GM12878 (cell line): Measurements from ENCODE around the gene P4HTM. TPM values are rescaled to one million over a fixed set of nuclear protein-coding genes. Genes with fewer than 3 reads are reported as not detected.

Experiments used
- CEBPZ ChIP-seq: fragments of 150-350 bp; IDR thresholded peaks from 2 replicates; pipeline ENCODE4 v1.6.1; 2016; ENCODE audit warnings: low read depth, low read length
- CHD1 ChIP-seq: IDR thresholded peaks from 2 replicates; pipeline ENCODE4 v1.6.1; 2012; ENCODE audit warnings: low read depth, low read length, improper control_type of control experiment
- CHD2 ChIP-seq: IDR thresholded peaks from 2 replicates; pipeline ENCODE4 v1.6.1; 2011; ENCODE audit warnings: low read depth, low read length, improper control_type of control experiment, borderline replicate concordance
- CREB1 ChIP-seq: IDR thresholded peaks from 2 replicates; pipeline ENCODE4 v1.6.1; 2012; ENCODE audit warnings: low read depth, mild to moderate bottlenecking, inconsistent platforms
- CTCF ChIP-seq, 3 experiments: IDR thresholded peaks in 2 of 3; conservative IDR thresholded peaks in 1 of 3; 2 replicates each; pipeline ENCODE4 v1.5.1; 2011; ENCODE audit warnings: low read depth in 3 of 3, low read length in 3 of 3, mild to moderate bottlenecking in 3 of 3, control low read depth in 2 of 3, moderate library complexity in 2 of 3, inconsistent platforms in 1 of 3, mixed read lengths in 1 of 3; ENCODE audit not compliant: control insufficient read depth in 2 of 3, insufficient read depth in 1 of 3; ENCODE audit errors: extremely low read depth in 1 of 3
- ETV6 ChIP-seq, 2 experiments: fragments of 450-650 bp in 1 of 2; IDR thresholded peaks in 1 of 2; conservative IDR thresholded peaks in 1 of 2; 2 replicates each; pipeline ENCODE4 v1.6.1; 2014; ENCODE audit warnings: antibody characterized with exemption in 1 of 2, borderline replicate concordance in 1 of 2, low read depth in 1 of 2, mild to moderate bottlenecking in 1 of 2, moderate library complexity in 1 of 2
- IKZF2 ChIP-seq, 2 experiments: fragments of 450-650 bp; IDR thresholded peaks; 2 replicates each; pipeline ENCODE4 v1.6.1; 2017; ENCODE audit warnings: mild to moderate bottlenecking in 2 of 2, moderate library complexity in 2 of 2
- MTA2 ChIP-seq: fragments of 450-650 bp; IDR thresholded peaks from 2 replicates; pipeline ENCODE4 v1.6.1; 2016; ENCODE audit warnings: low read depth, mild to moderate bottlenecking, moderate library complexity
- PKNOX1 ChIP-seq: fragments of 450-650 bp; IDR thresholded peaks from 2 replicates; pipeline ENCODE4 v1.6.1; 2016; ENCODE audit warnings: mild to moderate bottlenecking
- POLR2A ChIP-seq: IDR thresholded peaks from 2 replicates; pipeline ENCODE4 v1.6.1; 2011; ENCODE audit warnings: low read depth, mild to moderate bottlenecking, low read length
- RUNX3 ChIP-seq: IDR thresholded peaks from 2 replicates; pipeline ENCODE4 v1.6.1; 2012; ENCODE audit warnings: low read length, inconsistent platforms
- SIN3A ChIP-seq: IDR thresholded peaks from 2 replicates; pipeline ENCODE4 v1.6.1; 2012; ENCODE audit warnings: low read depth, low read length, improper control_type of control experiment
- SKIL ChIP-seq: fragments of 450-650 bp; IDR thresholded peaks from 2 replicates; pipeline ENCODE4 v1.6.1; 2017; ENCODE audit warnings: mild to moderate bottlenecking, low read depth, inconsistent platforms; ENCODE audit not compliant: poor library complexity, severe bottlenecking
- SP1 ChIP-seq: IDR thresholded peaks from one replicate; pipeline ENCODE4 v1.6.1; 2011; ENCODE audit warnings: low read depth, low read length
- SUPT20H ChIP-seq: IDR thresholded peaks from 2 replicates; pipeline ENCODE4 v1.6.1; 2011; ENCODE audit warnings: low read depth, mild to moderate bottlenecking, low read length, moderate library complexity, borderline replicate concordance; ENCODE audit not compliant: control insufficient read depth
- ZBED1 ChIP-seq: IDR thresholded peaks from 2 replicates; pipeline ENCODE4 v1.6.1; 2016; ENCODE audit warnings: borderline replicate concordance
- ZBTB33 ChIP-seq: fragments of 450-650 bp; IDR thresholded peaks from 2 replicates; pipeline ENCODE4 v1.6.1; 2017; ENCODE audit warnings: mild to moderate bottlenecking
- ZNF24 ChIP-seq: fragments of 450-650 bp; IDR thresholded peaks from 2 replicates; pipeline ENCODE4 v1.6.1; 2017; ENCODE audit warnings: antibody characterized with exemption, mild to moderate bottlenecking
- ZSCAN29 ChIP-seq: fragments of 450-650 bp; IDR thresholded peaks from 2 replicates; pipeline ENCODE4 v1.6.1; 2017; ENCODE audit warnings: mild to moderate bottlenecking, moderate library complexity
- polyA plus RNA-seq, 11 experiments: library from polyadenylated mRNA; depleted of rRNA in 4 of 11; unstranded in 6 of 11; stranded (reverse) in 5 of 11; fragments of >200 nt; fragmentation: Nextera tagmentation in 4 of 11; fragmentation: Illumina TruSeq in 1 of 11; extraction: Ambion mirVana in 4 of 11; extraction: Trizol in 1 of 11; gene quantifications; 1 replicate in 1 of 11; 2 replicates in 10 of 11; pipeline versions ENCODE4 v1.2.1 to v1.2.3, GENCODE V29; 2011 to 2016; ENCODE audit warnings: inconsistent platforms in 2 of 11, missing spikeins in 2 of 11, low read depth in 1 of 11
- total RNA-seq, 4 experiments: library from RNA; depleted of rRNA in 3 of 4; stranded (reverse); fragments of >200 nt in 3 of 4; fragmentation: Illumina TruSeq in 1 of 4; extraction: Trizol in 1 of 4; gene quantifications; 2 replicates each; pipeline versions ENCODE4 v1.2.1 to v1.2.3, GENCODE V29; 2013 to 2021

P4HTM gene
- total and polyA plus RNA-seq, 10 of the 15 experiments (the other 5 are each of a cell fraction or from before 2014, with no cell fraction given), result 0.76 to 28.8 (median 22.9) TPM

GRCh38 chr3:49028673-49029562, 38.9 kb downstream of the P4HTM start, which contains the start of gene IMPDH2 (continued):
- TF ChIP-seq SP1 (peak; percentile 32), ETV6 (conservative IDR thresholded peaks at IDR 0.05 in 1 of 2, IDR thresholded peaks at IDR 0.05 in 1 of 2; ENCODE audit: borderline replicate concordance in 1 of 2, low read depth in 1 of 2) (no peak), SUPT20H (no peak), ZBTB33 (no peak), CEBPZ (no peak), CHD1 (no peak), MTA2 (no peak), ZSCAN29 (no peak), SIN3A (peak; percentile 83; the same call in 1 of the 2 replicates), POLR2A (no peak), CHD2 (peak; percentile 57), ZBED1 (peak; percentile 87; the same call in 1 of the 2 replicates), PKNOX1 (peak; percentile 67), CTCF (IDR thresholded peaks at IDR 0.05 in 2 of 3, conservative IDR thresholded peaks at IDR 0.05 in 1 of 3; ENCODE audit: control insufficient read depth in 2 of 3, extremely low read depth in 1 of 3, insufficient read depth in 1 of 3, low read depth in 3 of 3, low read length in 3 of 3) (peak in 2 of 3 experiments; percentile 9 to 29; a peak in 1 of 6 replicates), RUNX3 (no peak), CREB1 (no peak), ZNF24 (0 out of 2 replicates have a peak, but pooled peaks have one; percentile 7), SKIL (no peak), IKZF2 (IDR thresholded peaks at IDR 0.05) (no peak)
